NOMO-1 treated with dmso at 0.1 percent for 144 hours (cell line): ENCODE measurements around the gene ETS2.
"Not testable (repeated sequence)": the region's sequence is repeated elsewhere in the genome, so short reads cannot be mapped to it uniquely, and the experiment has no call there.

ENCODE experiments used
- DNase-seq: peaks from one replicate; lab custom pipeline; 2025; ENCODE audit not compliant: unreplicated experiment; lab: John Stamatoyannopoulos, UW

The ETS2 gene

GRCh38 chr21:38834725-38835124 lies 29.0 kb downstream of the ETS2 start:
- DNase-seq: no peak

GRCh38 chr21:38837806-38838461 lies 32.2 kb downstream of the ETS2 start:
- DNase-seq: no peak

- DNase-seq: no peak
Measured at GRCh38 chr21:38838598-38839327, 33.0 kb downstream of the ETS2 start.

GRCh38 chr21:38839328-38840286 lies 33.9 kb downstream of the ETS2 start:
- DNase-seq: no peak

GRCh38 chr21:38840456-38841300 lies 34.9 kb downstream of the ETS2 start:
- DNase-seq: no peak

GRCh38 chr21:38841472-38841871 lies 35.7 kb downstream of the ETS2 start:
- DNase-seq: no peak

GRCh38 chr21:38842079-38842478 lies 36.4 kb downstream of the ETS2 start:
- DNase-seq: no peak

GRCh38 chr21:38843379-38843778 lies 37.6 kb downstream of the ETS2 start:
- DNase-seq: no peak

- DNase-seq: no peak
Measured at GRCh38 chr21:38843806-38844503, 38.2 kb downstream of the ETS2 start.

- not testable (repeated sequence) for DNase-seq
Measured at GRCh38 chr21:38845374-38845773, 39.6 kb downstream of the ETS2 start.

- DNase-seq: no peak
Measured at GRCh38 chr21:38847556-38847955, 41.8 kb downstream of the ETS2 start.

GRCh38 chr21:38848187-38848609 lies 42.5 kb downstream of the ETS2 start:
- no peak for DNase-seq

GRCh38 chr21:38849776-38850175 lies 44.0 kb downstream of the ETS2 start:
- DNase-seq: no peak

- DNase-seq: no peak
Measured at GRCh38 chr21:38850277-38850951, 44.7 kb downstream of the ETS2 start.

GRCh38 chr21:38851101-38851500 lies 45.4 kb downstream of the ETS2 start:
- no peak for DNase-seq

- no peak for DNase-seq
Measured at GRCh38 chr21:38852278-38852677, 46.5 kb downstream of the ETS2 start.

GRCh38 chr21:38852708-38853107 lies 47.0 kb downstream of the ETS2 start:
- DNase-seq: no peak

GRCh38 chr21:38853421-38853919 lies 47.7 kb downstream of the ETS2 start:
- DNase-seq: no peak

- no peak for DNase-seq
Measured at GRCh38 chr21:38857152-38857825, 51.6 kb downstream of the ETS2 start.
